Medulla oblongata (tissue), 1 donor: ENCODE results near the gene PTPRCAP.
"Not testable (repeated sequence)": the region's sequence is repeated elsewhere in the genome, so short reads cannot be mapped to it uniquely, and the experiment has no call there.

Experiments
- DNase-seq: peaks from one replicate; pipeline ENCODE4 v3.0.0-alpha.2; 2015; ENCODE audit errors: extremely low spot score

The PTPRCAP gene

DNA sequence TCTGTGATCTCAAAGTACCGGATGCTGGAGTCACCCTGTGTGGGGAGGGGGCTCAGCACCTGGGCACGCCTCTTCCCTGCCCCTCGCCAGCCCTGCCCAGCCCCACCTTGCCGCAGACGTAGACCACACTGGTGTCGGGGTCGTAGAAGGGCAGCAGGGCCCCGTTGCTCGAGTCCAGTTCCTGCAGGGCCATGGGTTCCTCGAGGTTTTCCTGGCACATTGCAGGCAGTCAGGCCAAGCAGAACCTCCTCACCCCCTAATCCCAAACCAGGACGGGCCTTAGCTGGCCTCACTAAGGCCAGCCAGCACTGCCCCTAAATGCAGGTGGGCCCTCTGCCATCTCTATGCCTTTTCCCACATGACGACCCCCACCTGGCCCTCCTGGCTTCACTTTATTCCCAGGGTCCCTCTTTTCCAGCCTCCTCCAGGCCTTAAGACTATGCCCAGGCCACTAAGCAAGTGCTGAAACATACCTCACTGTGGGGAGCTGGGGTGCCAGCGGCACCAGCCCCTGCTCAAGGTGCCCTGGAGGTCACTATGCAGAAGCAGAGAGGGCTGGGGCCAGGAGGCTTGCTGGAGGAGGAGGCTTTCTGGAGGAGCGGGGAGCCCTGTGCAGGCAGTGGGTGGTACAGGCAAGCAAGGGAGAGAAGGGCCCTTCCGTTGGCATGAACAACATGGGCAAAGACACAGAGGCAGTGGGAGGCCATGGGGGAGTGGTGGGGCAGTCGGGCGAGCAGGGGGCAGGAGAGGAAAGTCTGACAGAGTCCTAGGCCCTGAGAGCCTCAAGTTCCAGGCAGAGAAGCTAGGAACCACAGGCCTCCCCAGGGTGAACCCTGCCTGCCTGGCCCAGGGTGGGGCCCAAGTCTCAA is 3.0 kb upstream of the PTPRCAP start:
- no peak for DNase-seq

DNA sequence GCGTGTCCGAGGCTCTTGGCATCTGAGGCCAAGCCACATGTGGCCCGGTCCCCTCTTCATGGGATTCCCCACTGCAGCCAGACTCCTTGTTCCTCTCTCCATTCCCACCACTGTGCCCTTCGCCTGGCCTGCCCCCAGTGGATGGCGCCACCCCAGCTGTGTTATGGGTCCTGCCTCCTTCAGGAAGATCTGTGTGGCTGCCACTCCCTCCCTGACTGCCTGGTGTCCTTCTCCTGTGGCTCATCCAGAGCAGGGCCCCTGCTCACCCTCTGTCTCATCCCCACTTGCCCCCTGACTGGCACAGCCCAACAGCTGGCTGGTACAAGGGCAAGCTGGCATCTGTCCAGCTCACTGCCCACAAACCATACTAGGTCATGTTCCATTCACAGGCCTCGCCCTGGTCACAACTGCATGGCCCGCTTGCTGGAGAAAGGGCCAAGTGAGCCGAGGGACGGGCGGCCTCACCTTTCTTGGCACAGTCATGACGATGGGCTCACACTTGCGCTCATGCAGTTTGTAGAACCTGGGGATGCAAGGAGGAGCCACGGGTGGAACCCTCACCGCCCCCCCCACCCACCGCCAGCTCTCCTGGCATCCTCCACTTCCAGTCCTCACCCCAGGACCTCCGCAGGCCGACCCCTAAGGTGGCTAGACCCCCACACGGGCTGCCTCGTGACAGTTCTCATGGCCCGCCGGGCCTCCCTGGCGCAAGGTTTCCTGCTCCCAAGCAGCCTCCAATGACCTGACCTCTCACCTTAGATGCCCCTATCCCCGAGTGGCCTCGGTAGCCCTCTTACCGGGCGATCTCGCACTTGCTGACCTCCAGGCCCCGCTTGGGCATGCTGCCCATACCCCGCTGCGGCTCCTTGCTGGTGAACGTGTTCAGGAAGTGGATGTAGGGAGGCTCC is 2.1 kb upstream of the PTPRCAP start:
- DNase-seq: no peak

- DNase-seq: no peak
Observed at GRCh38 chr11:67438158-67438902, 848 bp upstream of the PTPRCAP start.

DNA sequence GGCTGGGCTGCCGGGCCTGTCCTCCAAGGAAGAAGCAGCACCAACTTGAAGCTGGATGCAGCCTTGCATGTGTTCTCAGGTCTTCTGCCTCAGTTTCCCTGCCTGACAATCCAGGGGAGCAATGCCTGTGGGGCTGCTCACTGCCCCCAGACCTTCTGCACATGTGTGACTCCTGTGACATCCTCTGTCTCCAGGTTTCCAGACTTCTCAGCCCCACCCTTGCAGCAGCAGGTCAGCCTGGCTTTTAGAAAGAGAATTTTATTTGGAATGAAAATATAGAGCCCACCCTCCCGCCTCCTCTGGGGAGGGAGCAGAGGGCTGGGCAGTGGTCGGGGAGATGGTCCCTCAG is 301 bp upstream of the PTPRCAP start:
- no peak for DNase-seq

- DNase-seq: no peak
Observed at GRCh38 chr11:67436459-67437081, 912 bp downstream of the PTPRCAP start.

- DNase-seq: no peak
Observed at GRCh38 chr11:67435727-67436458, 1.6 kb downstream of the PTPRCAP start.

DNA sequence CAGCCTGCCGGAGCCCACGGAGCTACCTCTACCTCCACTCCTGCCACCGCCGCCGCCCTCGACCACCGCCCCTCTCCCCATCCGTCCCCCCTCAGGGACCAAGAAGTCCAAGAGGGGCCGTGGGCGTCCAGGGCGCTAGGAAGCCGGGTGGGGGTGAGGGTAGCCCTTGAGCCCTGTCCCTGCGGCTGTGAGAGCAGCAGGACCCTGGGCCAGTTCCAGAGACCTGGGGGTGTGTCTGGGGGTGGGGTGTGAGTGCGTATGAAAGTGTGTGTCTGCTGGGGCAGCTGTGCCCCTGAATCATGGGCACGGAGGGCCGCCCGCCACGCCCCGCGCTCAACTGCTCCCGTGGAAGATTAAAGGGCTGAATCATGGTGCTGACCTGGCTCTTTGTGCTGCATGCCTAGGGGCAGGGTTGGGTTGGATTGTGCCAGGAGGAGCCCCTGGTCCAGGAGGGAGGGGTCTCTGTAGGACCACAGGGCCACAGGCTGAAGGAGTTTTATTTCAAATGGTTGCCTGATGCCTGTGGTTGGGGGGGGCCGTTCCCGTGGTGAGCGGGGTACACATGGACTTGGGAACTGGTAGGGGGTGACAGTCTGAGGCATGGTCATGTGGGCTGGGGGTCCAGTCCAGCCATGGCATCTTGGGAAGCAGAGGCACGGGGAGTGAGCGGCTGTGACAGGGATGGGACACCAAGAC is 2.3 kb downstream of the PTPRCAP start:
- no peak for DNase-seq

DNA sequence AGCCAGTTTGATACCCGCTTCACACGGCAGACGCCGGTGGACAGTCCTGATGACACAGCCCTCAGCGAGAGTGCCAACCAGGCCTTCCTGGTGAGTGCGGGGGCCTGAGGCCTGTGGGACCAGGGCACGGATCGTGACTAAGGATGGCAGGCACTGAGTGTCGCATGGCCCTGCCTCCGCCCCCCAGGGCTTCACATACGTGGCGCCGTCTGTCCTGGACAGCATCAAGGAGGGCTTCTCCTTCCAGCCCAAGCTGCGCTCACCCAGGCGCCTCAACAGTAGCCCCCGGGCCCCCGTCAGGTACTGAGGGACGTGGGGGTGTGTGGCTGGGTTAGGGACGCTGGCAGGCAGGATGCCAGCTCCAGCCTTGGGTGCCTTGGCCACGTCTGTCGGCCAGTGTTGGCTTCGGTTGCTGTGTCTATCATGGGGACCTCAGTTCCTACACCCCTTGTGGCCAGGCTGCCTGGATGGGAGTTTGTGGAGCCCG is 3.0 kb downstream of the PTPRCAP start:
- no peak for DNase-seq

GRCh38 chr11:67433536-67434394 is 3.7 kb downstream of the PTPRCAP start:
- DNase-seq: no peak

DNA sequence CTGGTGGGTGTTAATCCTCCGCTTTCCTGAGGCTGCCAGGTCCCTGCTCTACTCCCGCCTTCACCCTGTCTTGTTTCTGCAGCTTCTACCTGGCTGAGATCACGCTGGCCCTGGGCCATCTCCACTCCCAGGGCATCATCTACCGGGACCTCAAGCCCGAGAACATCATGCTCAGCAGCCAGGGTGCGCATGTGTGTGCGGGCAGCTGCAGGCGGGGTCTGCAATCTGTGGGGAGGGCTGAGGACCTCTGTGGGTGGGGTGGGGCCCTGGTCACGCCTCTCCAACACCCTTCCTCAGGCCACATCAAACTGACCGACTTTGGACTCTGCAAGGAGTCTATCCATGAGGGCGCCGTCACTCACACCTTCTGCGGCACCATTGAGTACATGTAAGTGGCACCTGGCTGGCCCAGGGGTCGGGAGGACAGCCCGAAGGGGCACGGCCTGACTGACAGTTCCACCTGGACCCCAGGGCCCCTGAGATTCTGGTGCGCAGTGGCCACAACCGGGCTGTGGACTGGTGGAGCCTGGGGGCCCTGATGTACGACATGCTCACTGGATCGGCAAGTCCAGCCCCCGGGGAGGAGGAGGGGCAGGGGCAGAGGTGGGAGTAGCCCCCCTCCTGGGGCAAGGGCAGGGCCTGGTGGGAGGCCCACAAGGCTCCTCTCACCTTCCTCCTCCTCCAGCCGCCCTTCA is 4.7 kb downstream of the PTPRCAP start:
- no peak for DNase-seq

- DNase-seq: no peak
Observed at GRCh38 chr11:67431346-67432249, 5.9 kb downstream of the PTPRCAP start.

- no peak for DNase-seq
Observed at GRCh38 chr11:67429722-67430121, 7.8 kb downstream of the PTPRCAP start.

GRCh38 chr11:67429038-67429668 is 8.3 kb downstream of the PTPRCAP start:
- DNase-seq: no peak

DNA sequence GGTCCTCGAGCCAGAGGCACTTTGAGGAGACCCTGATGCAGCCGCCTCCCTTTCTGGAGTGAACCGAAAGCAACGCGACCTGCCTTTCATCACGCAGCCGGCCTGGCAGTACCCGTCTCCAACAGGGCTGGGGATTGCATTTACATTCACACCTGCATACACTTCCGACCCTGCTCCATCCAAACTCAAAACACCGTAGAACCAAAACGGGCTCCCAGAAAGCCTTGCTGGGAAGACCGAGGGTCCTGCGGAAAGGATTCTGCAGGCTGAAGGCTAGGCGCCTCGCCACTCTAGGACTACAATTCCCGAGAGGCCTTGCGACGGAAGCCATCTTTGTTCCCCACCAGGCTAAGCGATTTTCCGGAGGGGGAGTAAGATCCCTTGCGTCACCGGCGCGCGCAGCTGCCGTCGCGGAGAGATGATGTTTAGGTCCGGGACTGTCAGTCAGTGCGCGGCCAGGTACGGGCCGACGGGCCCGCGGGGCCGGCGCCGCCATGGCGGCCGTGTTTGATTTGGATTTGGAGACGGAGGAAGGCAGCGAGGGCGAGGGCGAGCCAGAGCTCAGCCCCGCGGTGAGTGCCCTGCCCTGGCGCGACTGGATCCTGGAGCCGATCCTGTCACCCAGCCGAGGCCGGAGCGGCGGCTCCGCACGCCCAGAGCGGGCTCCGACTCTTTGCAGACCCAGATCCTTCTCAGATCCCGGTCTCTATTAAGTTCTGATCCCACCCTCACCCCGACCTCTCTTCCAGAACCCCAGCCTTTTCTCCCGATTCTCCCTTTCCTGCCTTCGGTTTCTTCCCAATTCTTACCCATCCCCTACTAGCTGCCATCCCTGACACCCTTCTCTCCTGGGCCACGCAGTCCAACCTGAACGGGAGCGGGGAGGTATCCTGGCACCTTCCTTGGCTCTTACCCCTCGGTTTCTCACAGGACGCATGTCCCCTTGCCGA is 9.2 kb downstream of the PTPRCAP start, which contains the start of gene RPS6KB2:
Gene RPS6KB2 (plus strand): TSS at position 443 of the 950 bp plus-strand sequence. CDS start 52 bp downstream, at position 495.
- DNase-seq: peak; percentile 98

DNA sequence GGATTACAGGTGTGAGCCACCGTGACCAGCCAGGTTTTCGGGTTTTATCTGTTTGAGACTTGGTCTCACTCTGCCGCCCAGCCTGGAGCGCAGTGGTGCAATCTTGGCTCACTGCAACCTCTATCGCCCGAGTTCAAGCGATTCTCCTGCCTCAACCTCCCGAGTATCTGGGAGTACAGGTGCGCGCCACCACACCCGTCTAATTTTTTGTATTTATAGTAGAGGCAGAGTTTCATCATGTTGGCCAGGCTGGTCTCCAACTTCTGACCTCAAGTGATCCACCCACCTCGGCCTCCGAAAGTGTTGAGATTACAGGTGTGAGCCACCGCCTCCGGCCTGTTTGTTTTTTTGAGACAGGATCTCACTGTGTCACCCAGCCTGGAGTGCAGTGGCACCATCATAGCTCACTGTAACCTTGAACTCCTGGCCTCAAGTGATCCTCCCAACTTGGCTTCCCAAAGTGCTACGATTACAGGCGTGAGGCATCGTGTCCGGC is 10.1 kb downstream of the PTPRCAP start:
- not testable (repeated sequence) for DNase-seq
